Nephron (organoid): ENCODE results near the gene C22orf31.

Source experiments
- H3K27ac Mint-ChIP-seq, 3 experiments: 2 replicates each; pipeline ENCODE4 v1.8.0; 2020; ENCODE audit warnings: mixed read lengths in 3 of 3, mild to moderate bottlenecking in 2 of 3, moderate library complexity in 1 of 3
- H3K27me3 Mint-ChIP-seq: 2 replicates; pipeline ENCODE4 v1.8.0; 2021; ENCODE audit warnings: low read depth, mild to moderate bottlenecking, moderate library complexity, mixed read lengths
- H3K36me3 Mint-ChIP-seq: 2 replicates; pipeline ENCODE4 v1.8.0; 2020; ENCODE audit warnings: low read depth, mixed read lengths
- H3K4me1 Mint-ChIP-seq: 2 replicates; pipeline ENCODE4 v1.8.0; 2020; ENCODE audit warnings: mixed read lengths
- H3K4me3 Mint-ChIP-seq, 3 experiments: 2 replicates each; pipeline ENCODE4 v1.8.0; 2020; ENCODE audit warnings: mild to moderate bottlenecking in 3 of 3, mixed read lengths in 3 of 3, moderate library complexity in 2 of 3
- H3K9me3 Mint-ChIP-seq: 2 replicates; pipeline ENCODE4 v1.8.0; 2020; ENCODE audit warnings: mixed read lengths
- TF ChIP-seq, protein P1 (sequence below), 3 experiments: fragments of 200-600 bp; sonication (generic); IDR thresholded peaks; one replicate each; pipeline ENCODE4 v1.5.0; 2021; ENCODE audit warnings: antibody characterized with exemption in 3 of 3; ENCODE audit not compliant: unreplicated experiment in 3 of 3

C22orf31 gene

DNA sequence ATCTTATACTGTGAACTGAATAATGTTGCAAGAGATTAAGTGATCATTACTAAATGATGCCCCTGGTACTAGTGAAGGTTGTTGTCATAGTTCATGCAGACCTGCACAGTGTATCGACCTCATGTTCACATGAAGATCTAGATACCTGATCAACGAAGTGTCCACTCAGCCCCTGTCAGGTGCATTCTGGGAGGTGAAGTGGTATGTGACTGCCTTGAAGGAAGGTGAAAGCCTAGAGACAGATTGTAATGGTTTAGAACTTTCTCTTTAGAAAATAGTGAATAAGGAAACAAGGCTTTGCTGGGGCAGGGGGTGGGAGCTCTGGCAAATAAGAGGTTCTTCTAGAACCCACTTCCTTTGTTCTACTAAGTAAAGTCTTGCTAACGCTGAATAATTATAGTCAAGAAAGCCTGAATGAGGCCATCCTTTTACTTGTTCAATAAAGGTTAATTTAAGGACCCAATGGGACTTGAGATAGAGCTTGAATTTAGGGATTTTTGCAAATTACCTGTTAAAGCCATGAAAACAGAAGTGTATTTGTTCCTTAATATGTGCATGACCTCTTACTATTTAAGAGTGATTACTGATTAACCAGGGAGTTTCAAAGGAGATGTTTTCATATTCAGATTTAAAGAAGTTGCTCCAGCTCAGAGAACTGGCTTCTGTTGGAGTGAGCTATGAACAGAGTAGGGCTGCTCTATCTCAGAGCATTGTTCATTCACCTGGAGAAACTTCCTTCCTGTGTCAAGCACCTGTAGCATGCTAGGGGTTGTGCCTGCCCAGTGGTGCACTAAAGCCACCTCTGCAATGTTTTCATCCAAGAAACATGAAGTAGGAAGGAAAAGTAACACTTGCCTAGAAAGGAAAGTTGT is 45.3 kb downstream of the C22orf31 start:
- H3K4me3 Mint-ChIP-seq: no peak overlapping the region
- peaks cover 7% of the 10 kb centered on the region for H3K9me3 Mint-ChIP-seq
- TF ChIP-seq, protein P1, sequence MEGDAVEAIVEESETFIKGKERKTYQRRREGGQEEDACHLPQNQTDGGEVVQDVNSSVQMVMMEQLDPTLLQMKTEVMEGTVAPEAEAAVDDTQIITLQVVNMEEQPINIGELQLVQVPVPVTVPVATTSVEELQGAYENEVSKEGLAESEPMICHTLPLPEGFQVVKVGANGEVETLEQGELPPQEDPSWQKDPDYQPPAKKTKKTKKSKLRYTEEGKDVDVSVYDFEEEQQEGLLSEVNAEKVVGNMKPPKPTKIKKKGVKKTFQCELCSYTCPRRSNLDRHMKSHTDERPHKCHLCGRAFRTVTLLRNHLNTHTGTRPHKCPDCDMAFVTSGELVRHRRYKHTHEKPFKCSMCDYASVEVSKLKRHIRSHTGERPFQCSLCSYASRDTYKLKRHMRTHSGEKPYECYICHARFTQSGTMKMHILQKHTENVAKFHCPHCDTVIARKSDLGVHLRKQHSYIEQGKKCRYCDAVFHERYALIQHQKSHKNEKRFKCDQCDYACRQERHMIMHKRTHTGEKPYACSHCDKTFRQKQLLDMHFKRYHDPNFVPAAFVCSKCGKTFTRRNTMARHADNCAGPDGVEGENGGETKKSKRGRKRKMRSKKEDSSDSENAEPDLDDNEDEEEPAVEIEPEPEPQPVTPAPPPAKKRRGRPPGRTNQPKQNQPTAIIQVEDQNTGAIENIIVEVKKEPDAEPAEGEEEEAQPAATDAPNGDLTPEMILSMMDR (IDR thresholded peaks at IDR 0.05; ENCODE audit: unreplicated experiment in 3 of 3): no peak
- peaks cover 56% of the 10 kb centered on the region for H3K4me1 Mint-ChIP-seq
- no peaks in the 10 kb centered on the region for H3K27me3 Mint-ChIP-seq
- peaks cover 19% of the 10 kb centered on the region for H3K36me3 Mint-ChIP-seq
- H3K27ac Mint-ChIP-seq: peak overlapping the region; percentile 38 to 89 (median 84)

DNA sequence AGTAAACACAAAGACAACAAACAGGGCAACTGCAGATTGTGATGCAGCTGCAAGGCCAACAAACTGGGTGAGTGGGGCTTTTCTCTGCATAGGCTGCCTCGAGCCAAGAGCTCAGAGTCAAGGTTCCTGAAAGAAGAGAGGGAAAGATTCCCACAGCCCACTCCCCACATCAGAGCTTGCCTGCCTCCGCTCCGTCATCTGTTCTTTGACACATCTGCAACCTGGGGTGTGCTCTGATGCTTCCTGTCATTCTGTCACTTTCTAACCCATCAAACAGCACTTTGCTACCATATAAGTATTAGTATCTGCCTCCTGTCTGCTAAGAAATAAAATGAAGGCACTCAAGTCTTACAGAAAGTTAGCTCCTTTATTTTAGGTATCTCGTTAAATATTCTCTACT is 46.9 kb downstream of the C22orf31 start:
- Mint-ChIP-seq H3K9me3 (peaks cover 7% of the 10 kb centered on the region), H3K4me3 (no peak overlapping the region), H3K4me1 (peaks cover 67% of the 10 kb centered on the region), H3K27me3 (no peaks in the 10 kb centered on the region), H3K27ac (peak overlapping the region; percentile 52 to 81 (median 62)), H3K36me3 (peaks cover 25% of the 10 kb centered on the region)
- TF ChIP-seq, protein P1 (IDR thresholded peaks at IDR 0.05; ENCODE audit: unreplicated experiment in 3 of 3): no peak

DNA sequence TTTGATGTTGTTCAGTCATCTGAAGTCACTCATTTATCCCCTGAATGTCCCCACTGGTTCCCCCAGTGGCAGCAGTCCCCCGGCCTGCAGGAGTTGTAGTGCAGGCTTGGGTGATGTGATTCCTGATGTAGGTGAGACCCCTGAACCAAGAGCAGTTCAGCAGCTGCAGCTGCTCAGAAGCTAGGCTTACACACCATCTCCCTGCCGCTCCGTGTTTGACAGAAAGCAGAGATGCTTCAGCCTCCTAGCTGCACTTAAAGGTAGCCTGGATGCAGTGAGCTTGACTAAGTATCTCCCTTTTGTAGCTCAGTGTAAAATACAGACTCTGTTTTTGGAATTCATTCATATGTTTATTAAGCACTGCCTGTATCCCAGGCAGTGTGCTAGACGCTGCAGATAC is 47.3 kb downstream of the C22orf31 start:
- Mint-ChIP-seq H3K4me3 (no peak overlapping the region), H3K27me3 (no peaks in the 10 kb centered on the region), H3K4me1 (peaks cover 70% of the 10 kb centered on the region), H3K27ac (peak overlapping the region; percentile 52 to 81 (median 62)), H3K9me3 (peaks cover 7% of the 10 kb centered on the region), H3K36me3 (peaks cover 25% of the 10 kb centered on the region)
- TF ChIP-seq, protein P1 (IDR thresholded peaks at IDR 0.05; ENCODE audit: unreplicated experiment in 3 of 3): no peak

DNA sequence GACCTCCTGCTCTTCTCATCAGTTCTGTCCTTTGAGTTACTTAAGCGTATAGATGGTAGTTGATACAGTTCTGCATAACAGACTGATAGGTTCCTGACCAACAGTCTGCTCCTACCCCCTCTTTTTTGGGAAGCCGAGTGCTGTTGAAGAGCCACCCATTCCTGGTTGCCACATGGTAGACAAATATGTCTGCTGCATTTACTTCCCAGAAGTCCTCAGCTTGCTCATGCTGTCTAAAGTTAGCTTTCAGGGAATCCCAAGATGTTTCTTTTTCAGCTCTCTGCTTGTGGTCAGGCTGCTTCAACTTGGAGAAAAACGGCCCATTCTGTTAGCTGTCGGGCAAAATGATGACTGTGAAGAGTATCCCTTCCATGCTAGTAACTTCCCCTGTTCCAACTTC is 48.7 kb downstream of the C22orf31 start:
- Mint-ChIP-seq H3K9me3 (peaks cover under 1% of the 10 kb centered on the region), H3K4me3 (no peak overlapping the region), H3K36me3 (peaks cover 22% of the 10 kb centered on the region), H3K4me1 (peaks cover 81% of the 10 kb centered on the region), H3K27me3 (no peaks in the 10 kb centered on the region), H3K27ac (peak overlapping the region; percentile 37 to 81 (median 72))
- TF ChIP-seq, protein P1 (IDR thresholded peaks at IDR 0.05; ENCODE audit: unreplicated experiment in 3 of 3): no peak

DNA sequence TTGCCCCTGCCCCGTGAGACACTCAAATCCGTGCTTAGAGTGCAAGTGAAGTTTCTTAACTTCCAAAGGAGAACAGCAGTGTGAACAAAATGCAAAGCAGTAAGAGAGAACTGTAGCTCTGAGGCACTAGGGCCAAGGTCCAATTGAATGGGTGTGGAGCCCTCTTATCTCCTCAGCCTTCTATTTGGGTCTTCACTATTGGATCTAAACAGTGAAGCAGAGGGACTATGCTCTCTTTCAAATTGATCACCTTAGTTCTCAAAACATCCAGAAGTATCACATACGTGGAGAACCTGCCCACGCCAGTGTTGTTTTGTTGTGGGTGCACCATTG is 49.6 kb downstream of the C22orf31 start:
- Mint-ChIP-seq H3K27ac (peak overlapping the region; percentile 81 to 91 (median 83)), H3K27me3 (no peaks in the 10 kb centered on the region), H3K4me3 (no peak overlapping the region), H3K4me1 (peaks cover 72% of the 10 kb centered on the region), H3K9me3 (no peaks in the 10 kb centered on the region), H3K36me3 (peaks cover 16% of the 10 kb centered on the region)
- TF ChIP-seq, protein P1 (IDR thresholded peaks at IDR 0.05; ENCODE audit: unreplicated experiment in 3 of 3): no peak
